ENCODE data around the gene IGF2BP3.
A peak's percentile ranks its signal among the peaks of the same experiment; 100 is the strongest.

The IGF2BP3 gene

GRCh38 chr7:23471106-23471859, 992 bp upstream of the IGF2BP3 start:
- DNase-seq: peak; percentile 89

DNA sequence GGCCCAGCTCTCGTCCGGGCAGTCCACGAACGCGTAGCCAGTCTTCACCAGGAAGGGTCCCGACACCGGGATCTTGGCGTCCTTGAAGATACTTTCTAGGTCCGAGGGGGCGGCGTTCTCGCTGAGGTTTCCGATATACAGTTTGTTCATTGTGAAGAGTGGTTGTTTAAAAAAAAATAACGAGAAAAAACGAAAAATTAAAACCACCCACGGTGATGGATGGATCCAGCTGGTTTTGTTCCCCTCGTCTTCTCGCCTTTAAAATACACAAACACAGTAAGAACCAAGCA, 385 bp downstream of the IGF2BP3 start:
- no peak for DNase-seq

GRCh38 chr7:23469150-23469960, 936 bp downstream of the IGF2BP3 start:
- DNase-seq: peak; percentile 12

DNA sequence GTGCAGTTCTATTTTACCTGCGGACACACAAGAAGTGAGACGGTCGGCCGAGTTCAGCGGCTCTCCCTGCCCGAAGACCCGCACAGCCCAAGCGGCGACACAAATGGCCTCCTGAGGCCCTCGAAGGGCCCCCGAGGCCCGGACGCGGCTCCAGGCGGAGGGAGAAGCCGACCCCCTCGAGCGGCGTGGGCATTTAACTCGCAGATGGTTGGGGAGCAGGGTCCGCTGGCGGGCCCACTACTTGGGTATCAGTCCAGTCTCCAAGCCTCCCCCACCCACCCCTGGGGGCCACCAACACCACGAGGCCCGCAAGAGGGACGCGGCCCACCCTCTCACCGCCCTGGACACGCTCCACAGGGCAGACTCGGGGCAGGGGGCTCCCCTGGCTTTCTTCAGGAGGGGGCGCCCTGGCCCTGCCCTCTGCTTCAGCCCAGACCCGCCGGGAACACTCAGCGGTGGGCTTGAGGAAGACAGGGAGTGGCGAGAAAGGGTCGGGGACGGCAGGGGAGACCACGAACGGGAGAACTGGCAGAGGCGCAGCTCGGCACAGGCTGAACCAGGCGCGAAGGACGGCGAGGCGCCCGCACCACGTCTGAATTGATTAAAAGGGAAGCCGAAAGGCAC, 1.7 kb downstream of the IGF2BP3 start:
- DNase-seq: no peak

DNA sequence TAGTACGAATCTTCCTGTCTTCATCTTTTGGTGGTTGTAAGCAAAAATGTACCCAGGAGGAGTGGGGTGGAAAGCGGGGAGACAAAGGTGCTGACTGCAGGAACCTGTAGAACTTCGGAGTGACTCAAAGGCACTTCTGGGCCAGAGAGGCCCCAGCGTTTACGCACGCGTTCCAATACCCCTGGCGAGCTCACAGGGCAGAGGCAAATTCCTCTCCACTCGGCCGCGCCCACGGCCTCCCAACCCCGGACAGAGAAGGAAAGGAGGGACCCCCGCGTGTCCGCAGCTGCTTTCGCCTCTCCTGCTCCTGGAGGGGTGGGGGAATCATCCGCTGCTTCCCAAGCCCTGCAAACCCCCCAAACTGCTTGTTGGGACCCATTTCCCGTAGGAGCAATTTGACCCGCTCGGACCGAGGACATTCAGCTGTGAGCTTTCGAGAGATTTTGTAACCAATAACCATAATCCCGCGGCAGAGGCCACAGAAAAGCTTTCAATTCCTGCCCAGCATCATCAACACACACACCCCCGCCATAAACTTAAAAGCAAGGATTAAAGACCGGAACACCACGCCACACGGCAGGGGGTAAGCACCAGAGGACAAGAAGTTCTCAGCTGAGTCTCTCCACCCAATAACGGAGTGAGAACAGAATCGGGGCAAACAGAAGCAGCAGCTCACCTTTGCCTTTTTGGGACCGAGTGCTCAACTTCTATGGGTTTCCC, 2.3 kb downstream of the IGF2BP3 start:
- DNase-seq: no peak

DNA sequence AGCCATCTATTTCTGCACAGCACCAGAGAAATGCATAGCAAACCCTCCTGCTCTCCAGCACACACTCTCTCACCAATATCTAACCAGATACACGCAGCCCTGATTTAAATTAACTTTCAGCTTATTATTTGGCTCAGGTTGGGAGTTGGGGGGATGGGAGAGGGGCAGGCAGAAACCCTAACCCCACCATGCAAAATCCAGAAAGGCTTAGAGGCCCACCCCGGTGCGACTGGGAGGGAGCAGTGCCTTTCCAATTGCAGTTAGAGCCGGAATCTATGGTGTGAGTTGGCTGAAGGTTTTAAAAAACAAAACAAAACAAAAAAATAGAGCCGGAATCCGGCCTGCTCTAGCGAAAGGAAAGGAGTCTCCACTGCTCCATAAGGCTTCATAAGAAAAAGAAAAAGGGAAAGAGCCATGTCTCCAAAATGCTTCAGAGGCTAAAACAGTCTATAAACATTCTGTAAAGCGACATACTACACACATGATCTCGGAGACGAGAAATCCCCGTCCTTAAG, 2.9 kb downstream of the IGF2BP3 start:
- no peak for DNase-seq

GRCh38 chr7:23462846-23463245, 7.4 kb downstream of the IGF2BP3 start:
- DNase-seq: no peak

DNA sequence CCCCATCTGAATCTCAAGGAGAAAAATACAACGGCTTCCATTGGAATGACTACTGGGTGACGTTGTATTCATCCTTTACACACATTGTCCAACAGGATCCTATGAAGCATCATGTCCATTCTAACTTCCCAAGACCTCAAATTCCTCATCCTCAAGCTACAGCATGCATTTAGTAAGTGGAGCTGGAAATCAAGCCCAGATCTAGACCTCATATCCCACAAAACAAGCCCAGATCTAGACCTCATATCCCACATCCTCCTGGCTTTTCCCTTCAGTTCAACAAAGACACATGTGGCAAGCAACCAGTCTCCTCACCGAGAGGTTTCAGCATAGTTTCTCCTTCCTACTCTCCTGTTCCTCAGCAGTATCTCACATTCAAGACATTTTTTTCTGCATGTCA, 12.2 kb downstream of the IGF2BP3 start:
- no peak for DNase-seq

DNA sequence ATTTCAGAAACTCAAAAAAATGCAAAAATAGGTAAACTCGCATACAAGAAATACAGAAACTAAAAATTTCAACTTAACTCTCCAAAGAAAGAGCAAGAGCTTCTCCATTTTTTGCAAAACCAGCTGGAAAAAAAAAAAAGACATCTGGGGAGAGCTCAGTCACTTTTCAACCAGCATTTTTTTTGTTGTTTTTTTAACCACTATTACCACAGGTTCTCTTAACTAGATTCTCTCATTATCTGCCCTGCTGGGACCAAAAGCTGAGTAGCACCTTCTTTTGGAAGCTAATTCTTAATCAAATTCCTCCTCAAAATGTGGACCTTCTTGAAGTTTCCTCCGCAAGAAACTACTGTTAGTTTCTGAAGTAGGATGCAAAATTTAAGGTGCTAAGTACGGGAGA, 14.2 kb downstream of the IGF2BP3 start:
- no peak for DNase-seq

DNA sequence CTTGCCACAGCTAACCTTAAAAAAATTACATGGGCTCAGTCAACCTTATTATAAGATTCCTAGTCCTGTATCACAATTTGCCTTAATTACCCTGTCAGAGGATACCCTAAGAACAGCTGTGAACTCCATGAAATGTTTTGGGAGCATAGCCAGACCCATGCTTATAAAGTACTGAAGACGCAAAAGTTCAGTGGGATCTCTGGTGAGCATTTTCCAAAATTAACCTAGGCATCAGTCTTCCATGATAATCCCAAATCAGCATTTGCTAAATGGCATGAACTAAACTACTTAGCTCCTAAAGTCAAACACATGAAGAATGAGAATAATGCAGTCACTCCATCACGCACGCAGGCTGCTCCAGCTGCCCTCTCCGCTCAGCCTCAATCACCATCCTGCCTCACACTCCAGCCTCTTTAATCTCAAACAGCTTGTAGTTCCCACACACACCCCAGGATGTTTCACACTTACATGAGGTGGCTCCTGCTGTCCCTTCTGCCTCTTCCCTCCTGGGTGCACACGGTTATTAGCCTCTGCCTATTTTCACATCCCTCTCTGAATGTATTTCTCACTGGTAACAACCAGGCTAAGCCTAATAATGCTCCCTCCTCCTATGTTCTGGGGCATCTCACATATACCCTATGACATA, 15.3 kb downstream of the IGF2BP3 start:
- DNase-seq: no peak

- DNase-seq: no peak
Measured at GRCh38 chr7:23450518-23450917, 19.8 kb downstream of the IGF2BP3 start.

GRCh38 chr7:23449941-23450340, 20.4 kb downstream of the IGF2BP3 start:
- no peak for DNase-seq

GRCh38 chr7:23445326-23445725, 25.0 kb downstream of the IGF2BP3 start:
- no peak for DNase-seq

DNA sequence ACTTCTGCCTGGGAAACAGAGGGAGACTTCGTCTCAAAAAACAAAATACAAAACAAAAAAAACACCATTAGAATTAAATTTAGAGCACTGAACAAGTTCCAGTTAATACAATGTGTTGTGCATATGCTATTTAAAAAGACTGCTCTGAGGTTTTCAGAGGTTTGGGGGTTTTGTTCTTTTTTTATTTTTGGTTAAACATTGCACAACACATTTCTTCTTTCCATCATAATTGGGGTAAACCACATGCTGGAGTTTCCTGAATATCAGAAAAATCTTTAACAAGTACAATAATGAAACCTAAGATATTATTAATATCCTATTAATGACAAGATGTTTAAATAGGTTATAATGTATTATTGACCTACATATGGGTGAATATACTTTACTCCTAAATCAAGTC, 26.3 kb downstream of the IGF2BP3 start:
- DNase-seq: no peak

- DNase-seq: no peak
Measured at GRCh38 chr7:23438171-23438570, 32.1 kb downstream of the IGF2BP3 start.

DNA sequence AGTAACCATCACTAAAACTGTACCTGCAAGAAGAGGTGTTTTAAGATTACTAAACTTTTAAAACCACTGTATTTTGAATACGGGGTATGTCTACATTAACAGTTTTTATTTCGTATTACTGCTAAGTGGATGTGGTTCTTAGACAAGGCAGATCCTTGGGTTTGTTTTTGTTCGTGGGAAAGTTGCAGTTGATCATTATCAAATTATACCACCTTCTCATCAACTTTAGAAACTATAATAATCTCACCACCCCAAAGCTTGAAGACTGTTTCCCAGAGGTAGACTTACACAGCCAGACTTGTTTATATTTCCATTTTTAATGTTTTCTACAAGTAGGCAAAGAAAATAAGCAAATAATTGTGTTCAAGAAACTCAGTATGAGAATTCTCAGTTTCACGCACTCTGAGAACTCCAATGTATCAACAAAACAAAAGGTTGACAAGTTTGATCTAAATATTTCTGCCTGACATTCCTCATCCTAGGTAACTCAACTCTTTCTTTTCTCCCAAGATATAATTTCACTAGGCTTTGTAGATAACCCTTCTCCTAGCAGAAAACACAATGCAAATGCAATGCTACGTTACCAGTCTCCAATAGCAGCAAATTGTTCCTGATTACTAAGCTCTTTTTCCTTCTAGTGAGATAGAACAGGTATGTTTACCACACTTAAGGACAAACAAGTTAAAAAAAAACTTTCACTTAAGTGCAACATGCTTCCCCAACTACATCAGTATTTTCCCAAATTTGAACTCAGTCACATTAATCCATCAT, 36.0 kb downstream of the IGF2BP3 start:
- DNase-seq: no peak

DNA sequence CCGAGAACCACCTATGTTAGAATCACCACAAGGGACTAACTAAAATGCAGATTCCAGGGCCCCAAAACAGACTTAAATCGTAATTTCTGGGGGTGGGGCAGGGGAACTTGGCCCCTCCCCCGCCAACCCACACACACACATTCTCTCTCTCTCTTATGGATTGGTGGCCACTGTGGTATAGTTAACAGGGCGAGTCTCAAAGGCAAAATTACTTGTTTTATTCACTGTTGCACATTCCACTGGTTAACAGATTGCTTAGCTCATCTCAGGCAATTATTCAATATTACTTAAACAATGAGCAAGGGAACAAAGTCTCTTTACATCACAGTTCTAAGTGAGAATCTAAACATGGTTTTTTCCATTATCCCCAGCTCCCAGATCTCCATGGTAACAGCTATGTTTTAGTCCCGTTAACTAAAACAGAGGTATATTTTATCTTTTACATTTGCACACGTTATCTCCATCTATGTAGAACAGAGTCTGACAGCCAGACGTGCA, 38.5 kb downstream of the IGF2BP3 start:
- no peak for DNase-seq

GRCh38 chr7:23430893-23431259, 39.4 kb downstream of the IGF2BP3 start:
- no peak for DNase-seq

- DNase-seq: no peak
Measured at GRCh38 chr7:23426876-23427275, 43.4 kb downstream of the IGF2BP3 start.

GRCh38 chr7:23422909-23423308, 47.4 kb downstream of the IGF2BP3 start:
- DNase-seq: no peak

GRCh38 chr7:23422384-23422783, 47.9 kb downstream of the IGF2BP3 start:
- no peak for DNase-seq

DNA sequence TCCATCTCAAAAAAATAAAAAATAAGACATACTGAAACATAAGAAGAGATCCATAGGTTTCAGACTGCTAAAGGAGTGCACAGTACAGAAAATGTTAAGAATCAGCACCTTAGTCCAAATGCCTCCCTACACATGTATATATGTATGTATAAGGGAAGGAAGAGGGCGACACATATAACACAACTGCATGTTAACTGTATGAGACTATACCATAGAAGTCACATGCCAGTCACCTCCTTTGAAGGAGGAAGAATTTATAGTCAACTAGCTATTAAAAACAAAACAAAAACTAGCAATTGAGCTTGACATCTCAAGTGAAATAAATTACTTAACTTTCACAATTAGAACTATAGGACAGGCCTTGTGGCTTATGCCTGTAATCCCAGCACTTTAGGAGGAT, 50.4 kb downstream of the IGF2BP3 start:
- DNase-seq: no peak

All from NCI-H510A (cell line).